Measurements from ENCODE around the gene EEF1AKMT3.

The EEF1AKMT3 gene

DNA sequence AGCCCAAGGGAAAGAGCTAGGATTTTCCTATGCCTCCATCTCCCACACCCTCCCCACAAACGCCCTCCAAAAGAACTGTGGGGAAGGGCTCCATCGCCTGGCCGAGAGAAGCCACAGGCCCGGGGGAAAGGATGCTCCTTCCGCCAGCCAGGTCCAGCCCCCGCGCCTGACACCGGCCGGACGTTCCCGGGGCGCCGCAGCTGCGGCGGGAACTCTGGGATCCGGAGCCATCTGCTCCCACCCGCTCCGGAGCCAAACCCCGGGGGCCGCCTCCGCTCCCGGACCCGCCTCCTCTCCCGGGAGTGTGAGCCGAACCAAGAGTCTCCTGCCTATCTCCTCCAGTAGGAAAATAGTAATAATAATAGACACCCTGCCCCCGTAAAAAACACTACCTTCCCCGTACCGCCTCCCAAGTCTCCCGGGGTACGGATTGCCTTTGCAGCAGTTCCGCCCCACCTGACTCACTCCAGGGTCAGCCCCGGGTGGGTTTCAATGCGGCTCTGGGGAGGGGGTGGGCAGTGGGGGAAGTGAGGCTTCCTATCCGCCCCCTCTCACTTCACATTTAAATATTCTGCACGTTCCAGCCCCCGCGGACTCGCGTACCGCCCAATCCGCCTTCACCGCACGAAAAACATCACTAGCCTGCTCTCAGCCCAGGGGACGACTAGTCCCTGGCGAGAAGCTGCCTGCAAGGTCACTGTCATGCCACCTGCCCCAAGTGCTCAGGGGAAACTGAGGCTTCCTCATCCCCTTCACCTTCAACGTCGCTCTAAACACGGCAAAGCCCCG, 36.3 kb upstream of the EEF1AKMT3 start:
- DNase-seq, result peak in 1 of 2 experiments; percentile 48

GRCh38 chr12:57736741-57737466, 35.5 kb upstream of the EEF1AKMT3 start:
- DNase-seq, result no peak

DNA sequence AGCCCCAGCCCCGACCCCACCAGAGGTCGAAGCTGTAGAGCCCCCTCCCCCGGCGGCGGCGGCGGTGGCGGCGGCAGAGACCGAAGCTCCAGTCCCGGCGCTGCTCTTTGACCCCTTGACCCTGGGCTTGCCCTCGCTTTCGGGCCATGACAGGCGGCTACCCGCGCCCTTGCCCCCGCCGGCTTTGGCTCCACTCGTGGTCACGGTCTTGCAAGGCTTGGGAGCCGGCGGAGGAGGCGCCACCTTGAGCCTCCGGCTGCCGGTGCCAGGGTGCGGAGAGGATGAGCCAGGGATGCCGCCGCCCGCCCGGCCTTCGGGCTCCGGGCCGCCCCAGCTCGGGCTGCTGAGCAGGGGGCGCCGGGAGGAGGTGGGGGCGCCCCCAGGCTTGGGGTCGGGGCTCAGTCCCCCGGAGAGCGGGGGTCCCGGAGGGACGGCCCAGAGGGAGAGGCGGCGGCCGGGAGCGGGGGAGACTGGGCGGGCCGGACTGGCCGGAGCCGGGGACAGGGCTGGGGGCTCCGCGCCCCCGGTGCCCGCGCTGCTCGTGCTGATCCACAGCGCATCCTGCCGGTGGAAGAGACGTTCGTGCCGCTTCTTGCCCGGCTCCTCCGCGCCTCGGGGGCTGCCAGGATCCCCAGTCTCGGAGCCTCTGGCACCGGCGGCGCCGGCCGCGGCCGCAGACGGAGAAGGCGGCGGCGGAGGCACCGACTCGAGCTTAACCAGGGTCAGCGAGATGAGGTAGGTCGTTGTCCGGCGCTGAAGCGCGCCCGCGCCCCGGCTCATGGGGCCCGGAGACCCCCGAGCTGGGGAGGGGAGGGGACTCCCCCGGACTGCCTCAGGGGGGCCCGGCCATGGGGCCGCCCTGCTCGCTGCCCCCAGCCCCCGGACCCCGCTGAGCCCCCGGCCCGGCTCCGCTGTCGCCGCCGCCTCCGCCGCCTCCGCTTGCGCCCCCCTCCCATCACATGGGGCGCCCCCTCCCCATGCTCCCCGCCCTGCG, 34.6 kb upstream of the EEF1AKMT3 start:
- DNase-seq, result no peak

DNA sequence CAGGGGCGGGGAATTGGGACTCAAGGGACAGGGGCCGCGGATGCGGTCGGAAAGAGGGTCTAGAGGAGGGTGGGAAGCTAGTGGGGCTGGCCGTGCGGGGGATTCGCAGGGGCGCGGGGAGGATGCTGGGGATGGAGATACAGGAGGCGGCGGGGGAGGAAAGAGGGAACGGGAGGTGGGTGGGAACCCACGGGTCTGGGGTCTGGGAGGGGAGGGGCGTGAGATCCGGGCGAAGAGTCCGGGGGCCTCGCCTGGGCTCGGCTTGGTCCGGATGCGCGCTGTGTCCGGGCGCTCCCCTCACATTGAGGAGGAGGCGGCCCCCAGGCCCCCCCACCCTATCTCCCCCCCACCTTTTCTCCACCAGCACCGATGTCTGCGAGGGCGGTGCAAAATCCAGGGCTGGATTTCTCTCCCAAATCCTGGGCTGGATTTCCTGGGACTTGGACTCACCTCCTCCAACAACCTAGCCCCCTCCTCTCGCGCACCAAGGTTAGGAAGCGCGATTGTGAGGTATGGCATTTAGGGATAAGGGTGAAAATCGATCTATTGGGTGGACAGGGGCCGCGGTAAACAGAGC, 33.7 kb upstream of the EEF1AKMT3 start, which contains the start of gene AGAP2:
Gene AGAP2 (minus strand): TSS at position 82 of the 577 bp plus-strand sequence. CDS start 496 bp downstream, outside the sequence.
- DNase-seq, result no peak

DNA sequence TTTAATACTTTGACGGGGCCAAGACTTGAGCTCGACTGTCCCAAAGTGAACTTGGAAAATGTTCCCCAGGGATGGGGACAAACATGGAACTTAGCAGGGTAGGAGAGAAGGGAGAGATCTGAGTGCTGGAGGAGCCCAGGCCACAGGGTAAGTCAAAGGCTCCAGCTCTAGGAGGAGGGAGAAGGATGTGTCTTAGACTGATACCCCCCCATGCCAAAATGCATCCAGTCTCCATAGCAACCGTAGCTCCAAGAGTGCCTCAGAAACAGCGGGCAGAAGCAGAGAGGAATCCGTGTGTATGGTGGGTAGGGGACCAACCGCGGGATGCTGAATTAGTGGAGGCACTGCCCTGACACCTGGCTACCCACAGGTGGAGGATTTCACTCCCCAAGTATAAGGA, 33.0 kb upstream of the EEF1AKMT3 start:
- DNase-seq, result no peak

DNA sequence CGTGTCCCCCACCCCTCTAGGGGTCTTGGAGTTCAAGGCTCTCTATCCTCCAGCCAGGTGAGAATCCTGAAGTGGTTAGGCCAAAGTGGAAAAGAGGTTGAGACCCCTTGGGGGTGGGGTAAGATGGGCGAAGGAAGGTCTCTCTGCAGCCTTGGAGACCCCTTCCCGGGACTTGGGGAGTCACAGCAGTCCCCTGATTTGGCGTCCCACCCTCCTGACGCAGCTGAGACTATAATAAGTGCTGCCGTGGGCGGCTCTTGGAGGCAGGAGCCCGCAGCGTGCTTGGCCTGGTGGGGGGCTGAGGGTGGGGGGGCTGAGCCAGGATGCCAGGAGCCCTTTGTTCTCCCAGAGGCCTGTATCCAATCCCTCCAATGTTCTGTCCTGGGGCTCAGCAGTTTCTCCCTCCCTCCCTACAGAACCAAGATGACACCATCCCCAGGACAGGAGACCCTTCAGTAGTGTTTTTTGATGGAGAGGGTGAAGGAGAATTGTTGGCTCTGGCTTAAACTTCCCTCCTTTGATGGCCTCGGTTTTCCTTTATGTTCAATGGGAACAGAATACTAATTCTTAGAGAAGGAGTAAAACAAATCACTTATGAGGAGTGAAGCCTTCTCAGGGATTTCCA, 32.4 kb upstream of the EEF1AKMT3 start:
- no peak for DNase-seq

- DNase-seq, result no peak
Observed at GRCh38 chr12:57740656-57741412, 31.6 kb upstream of the EEF1AKMT3 start.

- no peak for DNase-seq
Observed at GRCh38 chr12:57741413-57741789, 31.0 kb upstream of the EEF1AKMT3 start.

GRCh38 chr12:57741844-57742738, 30.3 kb upstream of the EEF1AKMT3 start:
- no peak for DNase-seq

DNA sequence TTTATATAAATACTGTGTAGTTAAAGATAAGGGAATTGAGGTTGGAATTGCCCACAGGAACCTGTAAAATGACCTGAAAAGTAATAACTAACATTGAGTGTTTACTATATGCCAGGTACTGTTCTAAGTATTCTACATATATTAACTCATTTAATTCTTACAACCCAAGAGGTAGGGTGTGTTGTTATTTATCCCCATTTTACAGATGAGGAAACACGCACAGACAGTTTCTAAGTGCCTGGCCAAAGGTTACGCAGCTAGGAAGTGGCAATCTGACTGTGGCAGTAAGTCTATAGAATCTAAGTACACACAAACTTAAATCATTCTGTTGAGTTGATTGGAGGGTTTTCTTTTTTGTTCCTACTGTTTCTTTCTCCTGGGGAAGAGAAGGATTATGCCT, 28.6 kb upstream of the EEF1AKMT3 start:
- DNase-seq, result no peak

GRCh38 chr12:57744194-57744776, 28.1 kb upstream of the EEF1AKMT3 start:
- DNase-seq, result no peak

DNA sequence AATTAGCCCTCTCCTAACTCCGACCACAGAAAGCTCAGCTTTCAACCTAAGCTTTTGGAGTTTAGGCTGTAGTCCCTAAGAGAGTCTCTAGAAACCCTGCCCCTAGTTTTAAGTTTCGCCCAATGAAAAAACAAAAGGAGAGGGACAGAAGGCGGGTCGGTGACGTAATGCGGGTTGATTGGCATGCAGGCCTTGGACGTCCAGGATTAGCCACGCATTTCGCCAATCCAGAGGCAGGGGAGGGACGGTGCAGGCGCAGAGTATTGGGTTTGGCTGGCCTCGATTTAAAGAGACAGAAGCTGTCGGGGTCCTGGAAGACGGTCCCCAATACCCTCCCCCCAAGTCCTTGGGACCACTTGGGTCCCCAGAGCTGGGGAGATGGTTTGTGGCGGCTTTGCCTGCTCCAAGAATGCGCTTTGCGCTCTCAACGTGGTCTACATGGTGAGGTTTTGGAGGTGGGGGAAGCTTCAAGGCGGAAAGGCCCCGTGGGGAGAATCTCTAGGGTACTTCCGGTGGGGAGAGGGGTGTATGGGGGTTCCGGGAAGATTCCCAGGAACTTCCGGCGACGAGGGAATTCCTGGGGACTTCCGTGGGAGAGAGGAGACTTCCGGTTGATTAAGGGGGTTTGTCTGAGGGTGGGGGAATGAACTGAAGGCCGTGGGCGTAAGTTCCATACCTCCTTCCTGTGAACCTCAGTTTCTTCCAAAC, 27.5 kb upstream of the EEF1AKMT3 start, which contains the start of gene TSPAN31:
Gene TSPAN31 (plus strand): TSS at position 263 of the 708 bp plus-strand sequence. CDS start 116 bp downstream, at position 379.
- DNase-seq, result peak; percentile 92 to 96

GRCh38 chr12:57745485-57745881, 26.9 kb upstream of the EEF1AKMT3 start:
- no peak for DNase-seq

- DNase-seq, result no peak
Observed at GRCh38 chr12:57746025-57746424, 26.4 kb upstream of the EEF1AKMT3 start.

DNA sequence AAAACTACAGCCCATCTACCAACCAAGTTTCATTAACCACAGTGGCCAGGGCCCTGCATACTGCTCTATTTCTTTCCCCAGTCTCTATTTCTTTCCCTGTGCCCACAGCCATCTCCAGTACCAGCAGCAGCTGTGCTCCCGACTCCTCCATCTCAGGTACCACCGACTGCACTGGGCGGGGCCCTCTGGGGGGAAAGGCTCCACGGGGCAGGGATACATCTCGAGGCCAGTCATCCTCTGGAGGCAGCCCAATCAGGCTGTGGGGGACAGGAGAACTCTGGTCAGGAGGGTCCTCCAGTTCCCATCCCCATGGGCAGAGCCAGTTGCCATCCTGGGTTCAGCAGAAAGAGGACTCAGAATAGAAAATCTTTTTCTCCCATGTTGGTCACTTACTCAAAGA, 23.4 kb upstream of the EEF1AKMT3 start:
- no peak for DNase-seq

GRCh38 chr12:57750561-57751431, 21.6 kb upstream of the EEF1AKMT3 start:
- DNase-seq, result no peak

- DNase-seq, result no peak
Observed at GRCh38 chr12:57751432-57751787, 21.0 kb upstream of the EEF1AKMT3 start.

Measured in SW 1271 (cell line).